ENCODE results near the gene FOXO1.
A peak's percentile ranks its signal among the peaks of the same experiment; 100 is the strongest.
"Not testable (repeated sequence)": the region's sequence is repeated elsewhere in the genome, so short reads cannot be mapped to it uniquely, and the experiment has no call there.

FOXO1 gene

DNA sequence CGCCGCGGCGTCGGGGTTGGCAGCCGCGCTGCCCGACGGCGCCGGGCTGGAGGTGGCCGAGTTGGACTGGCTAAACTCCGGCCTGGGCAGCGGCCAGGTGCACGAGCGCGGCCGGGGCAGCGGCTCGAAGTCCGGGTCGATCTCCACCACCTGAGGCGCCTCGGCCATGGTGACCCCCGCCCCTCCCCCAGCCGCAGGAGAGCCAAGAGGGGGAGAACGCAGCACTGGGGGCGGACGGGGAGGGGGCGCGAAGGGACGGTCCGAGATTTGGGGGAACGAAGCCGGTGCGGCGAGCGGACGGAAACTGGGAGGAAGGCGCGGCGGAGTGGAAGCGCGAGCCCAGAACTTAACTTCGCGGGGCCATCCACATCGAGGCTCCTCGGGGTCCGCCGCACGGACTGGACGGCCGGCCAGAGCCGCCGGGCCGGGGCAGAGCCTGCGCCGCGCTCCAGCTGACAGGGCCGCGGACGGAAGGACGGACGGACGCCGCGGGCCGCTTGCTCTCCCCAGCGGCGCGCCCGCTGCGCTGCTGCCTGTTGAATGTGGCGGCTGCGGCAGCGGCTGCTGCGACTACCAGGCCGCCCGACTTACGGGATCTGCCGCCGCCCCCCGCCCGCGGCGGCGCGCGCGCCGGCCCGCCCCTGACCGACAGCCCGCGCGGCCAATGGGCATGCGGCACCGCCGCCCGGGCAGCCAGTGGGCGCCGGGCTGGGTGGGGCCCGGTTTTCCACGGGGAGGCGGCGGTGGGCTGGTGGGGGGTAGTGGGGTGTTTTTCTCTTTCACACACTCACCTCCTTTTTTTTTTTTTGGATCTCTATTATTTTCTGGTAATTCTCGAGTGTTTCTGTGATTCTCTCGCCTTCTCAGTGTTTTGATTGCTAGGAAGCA lies at the start of gene FOXO1:
Gene FOXO1 (minus strand): TSS at position 597 of the 888 bp plus-strand sequence. CDS start 429 bp downstream, at position 168.
- DNase-seq (ENCODE audit: low read depth): peak; percentile 88

DNA sequence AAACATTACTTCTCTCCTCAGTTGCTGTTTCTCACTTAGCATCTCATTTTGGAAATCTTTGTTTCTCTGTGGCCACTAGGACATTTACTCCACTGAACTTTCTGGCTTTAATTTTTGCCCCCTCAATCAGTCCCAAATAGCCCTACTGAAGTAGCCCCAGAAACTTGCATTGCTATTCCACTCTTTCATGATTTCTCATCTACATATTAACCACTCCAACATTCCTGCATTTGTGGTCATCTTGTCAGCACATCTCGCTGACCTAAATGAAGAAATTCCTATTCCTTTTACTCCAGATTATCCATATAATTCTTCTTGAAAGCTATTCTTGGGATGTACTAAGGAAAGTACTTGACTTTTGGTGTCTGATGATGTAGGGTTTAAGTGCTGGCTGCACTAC lies 48.0 kb upstream of the FOXO1 start:
- not testable (repeated sequence) for DNase-seq (ENCODE audit: low read depth)

DNA sequence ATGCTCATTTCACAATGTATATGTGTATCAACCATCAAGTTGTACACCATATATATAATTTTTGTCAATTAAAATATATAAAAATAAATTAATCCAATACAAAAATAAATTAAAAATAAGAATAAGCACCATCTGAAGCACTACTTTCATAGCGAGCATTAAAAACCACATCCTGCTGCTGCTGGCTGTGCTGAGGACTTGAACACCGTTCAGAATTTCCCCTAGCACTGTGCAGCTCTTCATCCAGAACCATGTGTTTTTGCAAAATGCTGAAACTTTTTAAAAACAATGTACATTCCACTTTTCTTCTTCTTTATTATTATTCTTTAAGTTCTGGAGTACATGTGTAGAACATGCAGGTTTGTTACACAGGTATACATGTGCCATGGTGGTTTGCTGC lies 40.0 kb upstream of the FOXO1 start:
- no peak for DNase-seq (ENCODE audit: low read depth)

DNA sequence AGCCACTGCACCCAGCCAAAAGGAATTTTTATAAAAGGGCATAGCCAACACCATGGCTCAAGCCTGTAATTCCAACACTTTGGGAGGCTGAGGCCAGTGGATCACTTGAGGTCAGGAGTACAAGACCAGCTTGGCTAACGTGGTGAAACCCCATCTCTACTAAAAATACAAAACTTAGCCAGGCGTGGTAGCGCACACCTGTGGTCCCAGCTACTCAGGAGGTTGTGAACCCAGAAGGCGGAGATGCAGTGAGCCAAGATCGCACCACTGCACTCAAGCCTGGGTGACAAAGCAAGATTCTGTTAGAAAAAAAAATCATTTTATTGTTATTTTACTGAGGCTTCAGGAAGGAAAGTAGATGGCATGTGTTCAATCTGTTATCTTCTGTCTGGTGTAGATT lies 31.3 kb upstream of the FOXO1 start:
- DNase-seq (ENCODE audit: low read depth): no peak

DNA sequence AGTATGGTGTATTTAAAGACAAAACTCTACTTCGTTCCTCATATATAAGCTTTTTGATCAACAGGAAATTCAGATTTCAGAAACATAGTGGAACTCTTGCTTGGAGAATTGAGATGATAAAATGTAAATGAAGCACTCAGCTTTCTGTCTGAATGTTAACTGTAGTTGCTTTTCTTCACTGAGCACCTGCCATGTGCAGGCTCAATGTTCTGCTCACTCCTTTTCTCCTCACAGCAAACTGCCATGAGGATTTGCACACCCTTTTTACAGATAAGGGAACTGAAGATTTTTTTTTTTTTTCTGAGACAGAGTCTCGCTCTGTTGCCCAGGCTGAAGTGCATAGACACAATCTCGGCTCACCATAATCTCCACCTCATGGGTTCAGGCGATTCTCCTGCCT lies 28.0 kb upstream of the FOXO1 start:
- no peak for DNase-seq (ENCODE audit: low read depth)

DNA sequence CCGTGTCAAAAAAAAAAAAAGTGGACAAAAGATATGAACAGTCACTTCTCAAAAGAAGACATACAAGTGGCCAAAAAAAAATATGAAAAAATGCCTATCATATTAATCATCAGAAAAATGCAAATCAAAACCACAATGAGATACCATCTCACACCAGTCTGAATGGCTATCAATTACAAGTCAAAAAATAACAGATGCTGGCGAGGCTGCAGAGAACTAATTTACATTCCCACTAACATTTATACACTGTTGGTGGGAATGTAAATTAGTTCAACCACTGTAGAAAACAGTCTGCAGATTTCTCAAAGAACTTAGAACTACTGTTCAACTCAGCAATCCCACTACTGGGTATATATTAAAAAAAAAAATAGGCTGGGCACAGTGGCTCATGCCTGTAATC lies 26.5 kb upstream of the FOXO1 start:
- DNase-seq (ENCODE audit: low read depth): peak; percentile 49

DNA sequence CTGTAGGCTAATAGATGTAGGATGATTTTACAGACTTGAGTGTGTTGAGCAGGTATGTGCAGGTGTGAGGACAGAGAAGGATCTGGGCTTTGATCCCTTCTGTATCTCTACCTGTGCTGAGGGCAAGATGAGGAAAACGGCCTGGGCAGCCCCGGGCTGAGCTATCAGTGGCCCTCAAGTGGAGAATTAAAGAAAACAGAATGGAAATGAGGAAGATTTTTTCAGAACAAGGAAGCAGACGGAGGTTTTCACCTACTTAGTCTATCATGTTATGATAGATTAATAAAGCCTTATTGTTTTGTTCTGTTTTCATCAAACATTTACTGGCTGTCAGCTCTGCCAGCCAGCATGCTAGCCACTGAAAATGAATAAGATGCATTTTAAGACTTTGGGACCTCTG lies 22.3 kb upstream of the FOXO1 start:
- no peak for DNase-seq (ENCODE audit: low read depth)

DNA sequence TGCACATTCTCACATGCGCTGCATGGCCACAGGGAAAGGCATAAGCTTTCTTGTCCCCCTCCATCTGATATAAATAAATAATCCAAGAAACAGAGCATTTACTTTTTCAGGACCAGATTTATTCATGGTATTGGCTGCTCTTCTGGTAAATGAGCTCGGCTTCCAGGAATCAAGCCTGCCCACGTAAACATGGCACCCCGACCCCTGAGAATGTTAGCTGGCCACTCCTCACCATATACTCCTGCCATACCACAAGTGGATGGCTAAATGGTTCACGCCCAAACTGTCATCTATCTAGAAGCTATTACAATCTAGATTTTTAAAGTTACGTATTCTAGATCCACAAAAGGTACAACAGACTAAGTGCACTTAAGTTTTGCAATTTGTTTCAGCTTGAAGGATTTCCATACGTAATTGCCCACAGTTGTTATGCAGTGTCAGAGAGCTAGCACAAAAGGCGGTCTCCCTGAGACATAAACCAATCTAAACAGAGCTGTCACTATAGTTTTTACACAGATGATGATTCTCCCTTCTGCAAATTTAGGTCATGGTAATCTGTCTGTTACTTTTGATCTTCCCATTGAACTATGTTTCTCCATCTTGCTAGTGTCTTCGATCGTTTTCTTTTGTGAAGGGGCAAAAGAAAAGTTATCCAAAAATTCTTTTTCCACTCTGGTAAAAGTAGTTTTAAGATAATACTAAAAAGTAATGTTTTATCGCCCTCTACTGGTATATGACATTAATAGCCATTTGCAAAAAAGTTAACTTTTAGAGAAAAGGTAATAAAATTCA lies 16.2 kb upstream of the FOXO1 start:
- DNase-seq (ENCODE audit: low read depth): peak; percentile 28

DNA sequence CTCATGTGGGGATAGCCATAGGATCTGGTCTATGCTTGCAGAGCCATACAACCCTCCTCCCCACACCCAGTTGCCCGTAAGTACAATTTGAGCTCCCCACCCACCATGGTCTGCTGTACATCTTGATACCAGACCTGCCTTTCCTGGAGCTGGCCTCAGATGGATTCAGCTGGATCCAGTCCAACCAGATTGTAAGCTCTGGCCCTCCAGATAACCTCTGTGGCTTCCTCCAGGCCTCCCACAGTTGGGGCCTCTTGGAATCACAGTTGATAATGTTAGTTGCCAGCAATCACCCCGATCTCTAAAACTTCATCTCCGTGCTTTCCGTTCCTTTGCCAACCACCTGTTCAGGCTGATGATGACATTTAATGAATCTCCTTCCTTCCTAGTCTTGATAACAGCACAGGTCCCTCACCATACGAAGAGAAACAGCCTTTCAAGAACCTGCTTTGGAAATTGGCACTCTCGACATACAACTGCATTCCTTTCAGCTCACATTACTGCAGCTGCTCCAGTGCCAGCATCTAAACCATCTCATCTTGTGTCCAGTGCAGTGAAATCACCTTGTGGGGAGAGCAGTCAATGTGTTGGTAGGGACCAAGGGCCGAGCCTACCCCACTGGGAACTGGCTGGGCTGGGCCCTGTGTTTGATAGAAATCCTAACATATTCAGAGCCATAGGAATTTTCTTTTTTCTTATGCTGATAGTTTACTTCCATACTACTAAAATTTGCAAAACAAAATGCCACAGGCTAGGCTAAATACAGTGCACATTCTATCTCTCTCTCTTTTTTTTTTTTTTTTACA lies 15.1 kb upstream of the FOXO1 start:
- peak; percentile 57 for DNase-seq (ENCODE audit: low read depth)

DNA sequence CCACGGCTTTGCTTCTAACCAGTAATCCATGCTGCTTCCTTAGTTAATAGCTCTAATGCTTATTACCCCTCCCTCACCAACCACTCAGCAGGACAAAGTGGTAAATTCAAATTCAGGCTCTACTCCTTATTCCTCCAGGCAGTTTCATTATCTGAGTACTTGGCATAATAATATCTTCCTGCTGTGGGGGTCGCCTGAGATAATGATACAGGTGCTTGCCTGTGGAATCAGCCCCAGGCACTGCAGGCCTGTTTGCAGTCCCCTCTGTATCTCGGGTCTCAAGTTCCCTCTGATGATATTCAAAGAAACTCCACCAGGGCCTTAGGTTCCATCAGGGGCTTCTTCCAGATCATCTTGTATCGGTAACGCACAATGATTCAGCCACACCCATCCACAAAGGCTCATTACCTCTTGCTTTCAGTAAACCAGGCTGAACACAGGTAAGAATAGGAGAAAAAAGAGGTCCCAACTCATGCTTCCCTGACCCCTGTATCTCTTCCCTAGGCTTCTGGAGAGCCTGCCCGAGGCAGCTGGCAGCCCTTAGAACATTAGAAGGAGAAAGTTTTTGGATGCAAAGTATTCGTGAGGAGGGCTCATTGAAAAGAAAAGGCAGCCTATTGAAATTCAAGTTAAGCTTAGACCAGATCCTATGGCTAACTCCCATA lies 14.3 kb upstream of the FOXO1 start:
- no peak for DNase-seq (ENCODE audit: low read depth)

DNA sequence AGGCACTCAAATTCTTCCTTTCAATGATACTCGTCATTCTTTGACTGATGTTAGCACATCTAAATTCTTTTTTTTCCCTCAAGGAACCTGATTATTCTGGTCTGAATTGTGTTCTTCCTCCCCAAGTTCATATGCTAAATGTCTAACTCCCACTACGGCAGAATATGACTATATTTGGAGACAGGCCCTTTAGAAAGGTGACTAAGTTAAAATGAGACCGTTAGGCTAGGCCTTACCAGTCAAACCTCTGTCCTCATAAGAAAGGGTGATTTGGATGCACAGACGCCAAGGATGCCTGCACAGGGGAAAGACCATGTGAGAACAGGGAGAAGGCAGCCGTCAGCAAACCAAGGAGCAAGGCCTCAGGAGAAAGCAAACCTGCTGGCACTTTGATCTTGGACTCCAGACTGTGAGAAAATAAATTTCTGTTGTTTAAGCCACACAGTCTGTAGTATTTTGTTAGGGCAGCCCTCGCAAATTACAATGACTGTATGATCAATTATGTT lies 13.1 kb upstream of the FOXO1 start:
- DNase-seq (ENCODE audit: low read depth): no peak

DNA sequence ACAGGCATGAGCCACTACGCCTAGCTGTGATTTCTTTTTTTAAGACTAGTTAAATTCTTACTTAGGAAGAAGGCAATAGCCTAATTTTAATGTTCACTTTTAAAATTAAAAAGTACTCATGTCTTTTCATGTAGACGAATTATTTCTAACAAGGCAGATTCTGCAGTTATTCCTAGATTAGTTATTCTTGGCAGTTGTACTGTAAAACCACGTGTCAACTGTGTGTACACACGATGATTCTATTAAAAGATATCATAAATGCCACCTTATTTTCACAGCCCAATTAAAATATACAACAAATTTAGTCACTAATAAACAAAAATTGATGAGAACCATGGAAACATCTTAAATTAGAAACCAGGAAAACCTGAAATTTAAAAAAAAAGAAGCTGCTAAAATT lies 10.6 kb upstream of the FOXO1 start:
- DNase-seq (ENCODE audit: low read depth): no peak

DNA sequence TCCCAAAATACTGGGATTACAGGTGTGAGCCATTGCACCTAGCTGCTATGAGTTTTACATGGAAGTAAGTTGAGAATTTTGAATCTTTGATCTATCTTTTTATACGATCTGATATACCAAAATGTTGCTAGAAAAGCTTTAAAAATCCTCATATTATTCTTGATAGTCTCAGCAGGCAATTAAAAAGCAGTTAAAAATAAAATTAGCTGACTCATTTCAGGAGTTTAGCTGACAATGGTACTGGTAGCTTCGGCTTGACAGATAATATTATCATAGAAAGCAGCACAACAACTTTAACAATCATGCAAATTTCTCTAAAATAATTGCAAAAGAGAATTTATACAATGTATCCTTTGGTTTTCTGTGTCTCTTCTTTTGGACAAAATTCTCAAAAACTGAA lies 9.6 kb upstream of the FOXO1 start:
- DNase-seq (ENCODE audit: low read depth): no peak

DNA sequence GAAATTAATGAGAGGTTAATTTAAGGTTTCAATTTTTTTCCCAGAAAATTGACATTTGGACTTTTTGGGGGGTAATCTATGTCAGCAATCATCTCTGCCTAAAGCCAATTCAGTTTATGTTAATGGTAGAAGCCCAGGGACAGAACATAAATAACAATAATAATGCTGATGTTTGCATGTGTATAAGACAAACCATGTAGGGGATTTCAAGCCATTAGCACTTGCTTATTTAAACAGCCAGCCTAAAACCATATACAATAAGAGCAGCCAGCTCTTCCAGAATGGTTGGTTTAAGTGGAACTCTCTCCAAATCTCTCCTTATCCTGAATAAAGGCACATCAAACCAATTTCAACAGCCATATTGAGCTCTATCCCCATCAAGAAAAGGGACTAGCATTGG lies 7.0 kb upstream of the FOXO1 start:
- no peak for DNase-seq (ENCODE audit: low read depth)

DNA sequence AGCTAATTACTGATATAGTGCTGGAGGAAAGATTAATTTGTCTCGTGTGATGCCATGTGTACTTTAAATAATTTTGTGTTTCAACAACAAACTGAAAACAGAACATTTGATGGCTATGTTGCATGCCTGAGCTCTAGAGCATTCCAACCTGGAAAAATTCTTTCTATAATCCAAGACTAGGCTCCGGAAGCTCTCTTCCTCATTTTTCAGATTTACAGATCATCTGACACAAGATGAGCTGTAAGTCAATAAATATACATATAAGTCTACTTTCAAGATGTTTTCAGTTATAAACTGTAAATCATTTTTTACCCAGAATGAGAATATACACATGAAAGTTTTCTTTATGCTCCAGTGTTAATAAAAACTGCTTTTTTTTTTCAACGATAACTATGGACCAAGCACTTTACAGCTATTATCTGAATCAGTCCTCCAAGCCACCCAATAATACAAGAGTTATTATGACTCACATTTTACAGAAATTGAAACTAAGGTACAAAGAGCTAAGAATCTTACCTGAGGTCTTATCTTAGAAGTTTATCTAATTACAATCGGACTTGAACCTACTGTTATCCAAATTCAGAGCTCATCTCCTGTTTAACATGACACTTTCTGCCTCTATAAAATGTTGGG lies 6.4 kb upstream of the FOXO1 start:
- DNase-seq (ENCODE audit: low read depth): no peak

DNA sequence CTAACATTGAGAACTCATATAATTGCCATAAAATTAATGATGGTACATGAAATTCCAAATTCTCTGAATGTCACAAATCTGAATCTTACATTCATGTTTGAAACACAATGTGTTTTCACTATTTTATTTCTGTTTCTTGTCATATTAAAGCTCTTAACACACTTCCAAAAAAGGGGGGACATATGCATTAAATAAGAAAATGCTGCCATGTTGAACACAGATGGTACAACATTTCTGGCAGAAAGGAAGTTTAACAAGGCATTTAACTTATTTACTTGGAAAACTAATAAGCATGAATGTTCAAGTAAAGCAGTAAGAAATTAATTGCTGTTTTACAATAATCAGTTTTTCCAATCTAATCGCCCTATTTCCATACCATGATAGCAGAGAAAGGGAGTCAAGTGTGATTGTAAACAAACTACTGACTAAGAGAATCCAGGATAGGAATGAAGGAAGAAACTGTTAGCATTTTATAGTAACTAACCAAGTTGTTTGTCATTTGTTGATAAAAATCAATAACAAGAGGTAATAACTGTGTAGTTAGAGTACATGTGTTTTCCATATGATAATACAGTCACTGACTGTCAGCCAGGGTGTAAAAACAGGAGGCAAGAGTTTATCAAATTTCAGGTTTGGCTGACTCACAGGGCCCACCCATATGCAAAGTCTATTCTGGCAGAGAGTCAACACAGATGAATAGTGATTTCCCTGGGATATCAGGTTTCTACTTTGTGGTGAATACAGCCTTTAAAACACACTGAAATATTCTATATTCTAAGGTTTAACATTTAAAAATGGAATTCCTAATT lies 5.7 kb upstream of the FOXO1 start:
- DNase-seq (ENCODE audit: low read depth): peak; percentile 92

DNA sequence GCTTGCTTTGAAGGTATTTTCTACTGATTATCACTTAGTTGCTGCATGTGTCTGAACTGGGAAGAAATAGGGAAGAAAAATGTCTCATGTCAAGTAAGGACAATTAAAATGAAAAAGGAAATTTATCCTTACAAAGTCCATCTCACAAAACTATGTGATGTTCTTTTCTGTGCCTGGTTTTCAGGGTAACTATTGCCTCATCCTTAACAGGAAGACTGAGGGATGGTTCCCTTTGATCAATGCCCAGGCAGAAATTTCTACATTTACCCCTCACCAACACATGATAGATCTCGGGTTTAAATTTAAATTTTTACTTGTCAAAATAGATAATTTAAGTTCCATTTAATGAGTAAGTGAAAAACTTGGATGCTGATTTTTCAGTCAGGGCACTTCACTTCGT lies 3.9 kb upstream of the FOXO1 start:
- DNase-seq (ENCODE audit: low read depth): no peak

DNA sequence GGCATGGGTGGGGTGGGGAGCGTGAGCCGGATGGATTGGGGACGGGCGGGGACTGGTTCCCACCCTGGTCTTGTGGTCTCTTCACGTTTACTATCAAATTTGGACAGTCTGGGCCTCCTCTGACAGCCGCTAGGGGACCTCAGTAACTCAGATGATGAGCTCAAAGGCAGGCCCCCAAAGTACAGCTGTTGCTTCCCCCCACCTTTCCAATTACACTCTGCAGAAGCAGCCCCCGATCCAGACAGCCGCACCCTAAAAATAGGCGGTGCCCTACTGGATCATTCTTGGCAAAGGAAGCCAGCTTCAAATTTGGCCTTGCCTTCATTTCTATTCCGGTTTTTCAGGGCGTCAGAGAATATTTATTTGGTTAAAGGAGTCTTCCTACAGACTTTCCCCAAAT lies 1.9 kb upstream of the FOXO1 start:
- no peak for DNase-seq (ENCODE audit: low read depth)

DNA sequence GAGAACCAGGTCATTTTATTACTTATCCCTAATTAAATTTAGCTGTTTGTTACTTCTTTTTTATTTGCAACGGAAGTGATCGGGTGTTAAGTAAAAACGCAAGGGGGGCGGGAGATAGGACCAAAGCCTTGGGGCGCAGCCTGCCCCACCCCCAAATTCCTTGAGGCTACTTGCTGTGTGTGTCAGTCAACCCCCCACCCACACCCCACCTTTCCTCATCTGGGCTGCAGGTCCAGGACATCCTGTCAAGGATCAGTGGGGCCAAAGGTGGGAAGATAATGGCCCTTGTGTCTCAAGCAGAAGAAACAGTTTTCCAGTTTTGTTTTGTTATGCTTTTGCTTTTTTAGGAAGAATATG lies 1.2 kb upstream of the FOXO1 start:
- DNase-seq (ENCODE audit: low read depth): no peak

DNA sequence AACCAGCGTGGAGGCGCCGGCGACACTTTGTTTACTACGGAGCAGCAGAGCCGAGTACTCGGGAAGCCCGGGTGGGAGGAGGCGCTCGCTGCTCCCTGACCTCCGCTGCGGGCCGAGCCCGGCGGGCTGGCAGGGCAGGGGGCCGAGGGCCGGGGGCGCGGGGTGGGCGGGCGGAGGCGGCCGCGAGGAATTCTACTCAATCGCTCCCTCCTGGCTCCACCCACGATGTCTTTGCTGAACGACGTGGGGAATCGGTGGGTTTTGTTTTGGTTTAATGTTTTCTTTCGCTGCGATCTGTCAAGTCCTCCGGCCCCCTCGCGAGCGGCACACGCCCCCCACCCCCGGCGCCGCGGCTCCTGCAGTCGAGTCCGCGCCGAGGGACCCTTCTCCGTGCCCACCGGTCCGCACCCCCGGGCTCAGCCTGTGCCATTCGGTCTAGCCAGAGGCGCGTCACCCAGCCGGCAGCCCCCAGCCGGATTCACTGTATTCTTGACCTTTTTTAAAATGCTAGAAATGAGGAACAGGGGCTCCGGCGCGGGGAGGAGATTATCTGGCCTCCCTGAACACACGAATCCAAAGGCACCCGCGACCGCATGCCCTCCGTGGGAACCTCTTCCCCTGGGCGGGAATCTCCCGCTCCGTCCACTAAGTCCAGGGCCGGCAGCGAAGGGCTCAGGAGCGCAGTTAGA lies 636 bp upstream of the FOXO1 start:
- no peak for DNase-seq (ENCODE audit: low read depth)
